ENCODE measurements around the gene TARBP2. TPM values are rescaled to one million over a fixed set of nuclear protein-coding genes. Genes with fewer than 3 reads are reported as not detected.
A peak's percentile ranks its signal among the peaks of the same experiment; 100 is the strongest.

TARBP2 gene
- total RNA-seq, 1 donor from 2014 or later: 32.9 TPM

DNA sequence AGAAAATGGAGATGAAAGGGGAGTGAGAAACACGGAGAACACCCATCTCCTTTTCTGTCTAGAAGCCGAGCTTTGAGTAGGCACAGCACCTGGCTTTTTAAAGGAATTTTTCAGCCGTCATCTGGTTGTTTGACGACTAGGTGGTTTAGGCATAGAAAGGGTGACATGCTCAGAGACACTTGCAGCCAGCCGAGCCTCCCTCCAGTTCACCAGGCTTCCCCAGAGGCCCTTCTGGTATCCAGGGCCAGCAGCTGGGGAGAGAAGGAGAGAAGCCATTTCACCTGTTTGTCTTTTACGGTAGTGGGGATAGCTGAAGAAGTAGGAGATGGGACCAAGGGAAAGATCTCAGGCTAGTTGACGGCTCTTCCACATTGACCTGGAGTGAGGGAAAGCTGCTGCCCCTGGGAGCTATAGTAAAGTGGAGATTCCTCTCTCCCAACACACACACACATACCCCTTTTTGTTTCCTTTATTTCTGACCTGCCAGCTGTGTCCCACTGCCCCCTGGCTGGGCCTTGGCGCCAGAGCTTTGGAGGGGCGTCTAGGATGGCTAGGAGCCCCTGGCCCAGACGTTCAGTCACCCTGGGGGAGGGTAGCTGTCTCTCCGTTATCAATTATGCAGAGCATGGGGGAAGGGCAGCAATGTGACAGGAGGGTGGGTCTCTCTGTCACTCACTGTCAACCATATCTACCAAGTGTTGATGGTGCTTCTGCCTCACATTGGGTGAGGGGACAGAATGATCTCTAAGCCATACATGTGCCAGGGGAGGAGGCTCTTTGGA is 7.3 kb upstream of the TARBP2 start:
- Histone ChIP-seq H3K27ac (peak overlapping the region; percentile 86 to 88), H3K27me3 (no peaks in the 10 kb centered on the region), H3K36me3 (no peaks in the 10 kb centered on the region), H3K4me3 (peak overlapping the region; percentile 57 to 72), H3K4me1 (peaks cover 3 to 20% of the 10 kb centered on the region in 2 donors), H3K9me3 (no peaks in the 10 kb centered on the region)
- TF ChIP-seq, protein P1, sequence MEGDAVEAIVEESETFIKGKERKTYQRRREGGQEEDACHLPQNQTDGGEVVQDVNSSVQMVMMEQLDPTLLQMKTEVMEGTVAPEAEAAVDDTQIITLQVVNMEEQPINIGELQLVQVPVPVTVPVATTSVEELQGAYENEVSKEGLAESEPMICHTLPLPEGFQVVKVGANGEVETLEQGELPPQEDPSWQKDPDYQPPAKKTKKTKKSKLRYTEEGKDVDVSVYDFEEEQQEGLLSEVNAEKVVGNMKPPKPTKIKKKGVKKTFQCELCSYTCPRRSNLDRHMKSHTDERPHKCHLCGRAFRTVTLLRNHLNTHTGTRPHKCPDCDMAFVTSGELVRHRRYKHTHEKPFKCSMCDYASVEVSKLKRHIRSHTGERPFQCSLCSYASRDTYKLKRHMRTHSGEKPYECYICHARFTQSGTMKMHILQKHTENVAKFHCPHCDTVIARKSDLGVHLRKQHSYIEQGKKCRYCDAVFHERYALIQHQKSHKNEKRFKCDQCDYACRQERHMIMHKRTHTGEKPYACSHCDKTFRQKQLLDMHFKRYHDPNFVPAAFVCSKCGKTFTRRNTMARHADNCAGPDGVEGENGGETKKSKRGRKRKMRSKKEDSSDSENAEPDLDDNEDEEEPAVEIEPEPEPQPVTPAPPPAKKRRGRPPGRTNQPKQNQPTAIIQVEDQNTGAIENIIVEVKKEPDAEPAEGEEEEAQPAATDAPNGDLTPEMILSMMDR (IDR thresholded peaks at IDR 0.05): no peak
- no peak for DNase-seq (ENCODE audit: low spot score in 2 of 2)
- intact Hi-C loops (cut with DNase I): loop anchor here (2.0 kb wide), 1 partner anchor 41 kb away; the partner anchor contains the start of gene PCBP2

DNA sequence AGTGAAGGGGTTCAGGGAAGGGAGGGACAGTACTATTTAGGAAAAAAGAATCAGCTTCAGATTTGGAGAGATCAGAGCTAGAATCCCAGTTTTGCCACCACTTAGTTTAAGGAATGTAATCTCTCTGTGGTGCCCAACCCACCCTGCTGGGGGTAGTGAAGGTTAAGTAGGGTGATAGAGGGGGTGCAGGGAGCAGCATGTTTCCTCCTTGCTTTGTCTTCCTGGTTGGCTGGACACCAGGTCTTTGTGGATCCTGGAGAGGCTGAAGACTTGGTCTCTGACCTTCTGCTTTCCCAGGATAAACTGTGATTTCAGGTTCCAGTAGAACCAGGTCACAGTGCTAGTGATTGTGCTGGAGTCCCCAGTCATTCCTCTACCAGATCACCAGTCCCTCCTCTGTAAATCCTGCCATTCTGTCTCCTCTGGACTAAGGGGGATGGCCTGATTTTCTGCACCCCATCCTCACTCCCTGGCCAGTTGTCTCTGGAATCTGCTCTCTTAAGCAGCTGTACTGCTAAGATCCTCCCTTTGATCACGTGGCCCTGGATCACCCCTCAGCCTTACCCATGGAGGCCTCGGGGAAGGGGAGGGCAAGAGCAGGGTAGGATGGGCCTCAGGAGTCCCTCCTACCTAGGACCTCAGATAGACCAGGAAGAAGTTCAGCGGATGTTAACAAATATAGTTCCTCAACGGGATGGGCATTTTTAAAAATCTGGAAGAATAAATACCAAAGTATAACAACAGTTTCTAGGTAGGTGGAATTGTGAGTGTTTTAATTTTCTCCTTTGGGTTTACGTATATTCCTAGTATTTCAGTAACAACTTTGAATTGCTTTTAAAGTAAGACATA is 5.0 kb upstream of the TARBP2 start:
- Histone ChIP-seq H3K36me3 (no peaks in the 10 kb centered on the region), H3K27ac (peak overlapping the region; percentile 30 to 33), H3K9me3 (no peaks in the 10 kb centered on the region), H3K4me3 (no peak overlapping the region), H3K27me3 (no peaks in the 10 kb centered on the region), H3K4me1 (peaks cover 6 to 20% of the 10 kb centered on the region in 2 donors)
- DNase-seq (ENCODE audit: low spot score in 2 of 2): peak in 1 of 2 donors; percentile 79
- intact Hi-C loops (cut with DNase I): no loop called here
- TF ChIP-seq, protein P1 (IDR thresholded peaks at IDR 0.05): no peak

DNA sequence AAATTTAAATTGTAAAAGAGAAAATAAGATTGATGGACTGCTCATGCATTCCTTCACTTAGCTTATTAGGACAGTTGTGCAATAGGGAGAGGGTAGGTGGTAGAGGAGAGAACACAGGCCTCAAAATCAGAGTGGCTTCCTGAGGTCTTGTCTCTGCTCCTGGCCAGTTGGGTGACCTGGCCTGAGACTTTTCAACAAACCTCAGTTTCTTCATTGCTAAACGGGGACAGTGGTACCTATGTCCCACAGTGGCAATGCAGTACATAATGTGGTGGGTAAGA is 4.4 kb upstream of the TARBP2 start:
- intact Hi-C loops (cut with DNase I): no loop called here
- Histone ChIP-seq H3K4me3 (no peak overlapping the region), H3K9me3 (no peaks in the 10 kb centered on the region), H3K27ac (peak overlapping the region in 1 of 2 donors; percentile 30), H3K27me3 (no peaks in the 10 kb centered on the region), H3K4me1 (peaks cover 10 to 23% of the 10 kb centered on the region in 2 donors), H3K36me3 (no peaks in the 10 kb centered on the region)
- TF ChIP-seq, protein P1 (IDR thresholded peaks at IDR 0.05): no peak
- DNase-seq (ENCODE audit: low spot score in 2 of 2): no peak

DNA sequence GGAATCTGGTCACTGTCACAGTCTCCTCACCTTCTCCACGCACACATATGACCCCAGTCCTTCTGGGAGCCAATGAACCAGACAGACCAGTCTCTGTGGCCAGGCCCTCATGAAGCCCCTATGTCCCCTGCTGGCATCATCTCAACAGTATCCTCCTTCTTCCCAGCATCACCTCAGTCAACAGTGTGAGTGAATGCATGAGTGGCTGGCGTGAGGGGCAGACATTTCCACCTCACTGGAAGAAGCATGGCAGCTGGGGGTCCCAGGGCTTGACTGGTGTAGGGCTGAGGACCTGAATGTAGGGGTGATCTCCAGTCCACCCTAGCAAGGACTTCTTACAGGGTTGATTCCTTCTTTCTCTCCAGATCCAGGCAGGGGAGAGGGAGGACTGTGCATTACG is 3.6 kb upstream of the TARBP2 start:
- H3K4me3 ChIP-seq: no peak overlapping the region
- no peaks in the 10 kb centered on the region for H3K36me3 ChIP-seq
- H3K27ac ChIP-seq: peak overlapping the region; percentile 18 to 30
- no peak for DNase-seq (ENCODE audit: low spot score in 2 of 2)
- TF ChIP-seq, protein P1 (IDR thresholded peaks at IDR 0.05): no peak
- no peaks in the 10 kb centered on the region for H3K9me3 ChIP-seq
- intact Hi-C loops (cut with DNase I): no loop called here
- H3K4me1 ChIP-seq: peaks cover 11 to 25% of the 10 kb centered on the region in 2 donors
- H3K27me3 ChIP-seq: no peaks in the 10 kb centered on the region

DNA sequence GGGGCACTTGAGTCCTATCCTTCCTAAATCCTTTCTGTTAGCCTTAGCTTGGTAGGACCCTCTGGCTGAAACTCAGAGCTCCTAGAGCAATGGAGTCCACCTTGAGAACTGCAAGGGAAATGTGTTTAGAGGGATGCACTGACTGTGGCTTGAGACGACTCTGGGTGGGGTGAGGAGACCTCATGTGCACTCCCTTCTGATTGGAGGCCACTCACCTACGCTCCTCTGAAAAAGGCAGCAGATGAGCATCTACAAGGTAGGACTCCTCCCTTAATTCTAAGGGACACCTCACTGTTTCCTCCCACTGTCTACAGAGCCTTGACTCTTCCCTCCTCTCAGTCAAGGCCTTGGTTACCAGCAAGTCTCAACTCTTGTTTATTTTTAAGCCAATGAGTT is 2.9 kb upstream of the TARBP2 start:
- H3K27ac ChIP-seq: peak overlapping the region; percentile 26 to 98
- intact Hi-C loops (cut with DNase I): no loop called here

More for the DNA sequence above, 2.9 kb upstream of the TARBP2 start:
- no peaks in the 10 kb centered on the region for H3K27me3 ChIP-seq
- H3K4me3 ChIP-seq: peak overlapping the region in 1 of 2 donors; percentile 69
- H3K9me3 ChIP-seq: no peaks in the 10 kb centered on the region
- no peaks in the 10 kb centered on the region for H3K36me3 ChIP-seq
- no peak for DNase-seq (ENCODE audit: low spot score in 2 of 2)
- TF ChIP-seq, protein P1 (IDR thresholded peaks at IDR 0.05): no peak
- peaks cover 16 to 30% of the 10 kb centered on the region in 2 donors for H3K4me1 ChIP-seq
